ENCODE data around the gene RUSC1.

The RUSC1 gene

DNA sequence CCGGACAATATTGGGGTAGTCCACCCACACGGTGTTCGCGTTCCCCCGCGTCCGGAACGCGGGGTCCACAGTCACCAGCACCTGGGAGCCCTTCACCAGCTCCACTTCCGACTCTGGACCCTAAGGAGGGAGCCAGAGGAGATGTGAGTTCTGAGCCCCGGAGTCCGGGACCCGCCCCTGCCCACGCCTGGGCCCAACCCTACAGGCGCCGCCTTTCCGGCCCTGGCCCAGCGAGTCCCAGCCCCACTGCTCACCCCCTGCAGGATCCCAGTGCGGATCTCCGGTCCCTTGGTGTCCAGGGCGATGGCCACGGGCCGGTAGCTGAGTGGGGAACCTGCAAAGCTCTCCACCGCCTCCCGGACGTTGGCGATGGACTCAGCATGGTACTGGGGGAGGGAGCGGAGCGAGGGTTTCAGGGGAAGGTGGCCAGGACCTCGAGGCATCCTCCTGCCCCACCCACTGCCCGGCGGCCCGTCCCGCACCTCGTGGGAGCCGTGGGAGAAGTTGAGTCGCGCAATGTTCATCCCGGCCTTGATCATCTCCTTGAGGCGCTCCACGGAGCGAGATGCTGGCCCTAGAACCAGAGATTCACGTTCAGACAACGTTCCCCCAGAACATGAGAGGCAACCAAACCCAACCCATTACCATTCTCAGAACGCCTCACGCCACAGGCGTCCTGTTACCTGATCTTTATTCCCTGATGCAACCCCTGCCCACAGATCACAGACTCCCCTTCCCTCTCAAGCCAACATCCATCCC, 25.3 kb upstream of the RUSC1 start:
- no peaks in the 10 kb centered on the region for H3K27me3 ChIP-seq (ENCODE audit: low read length)
- H3K27ac ChIP-seq (ENCODE audit: low read depth, low read length), result no peak overlapping the region
- H3K4me2 ChIP-seq (ENCODE audit: low read depth, low read length, poor library complexity, severe bottlenecking), result no peak overlapping the region
- H3K9ac ChIP-seq (ENCODE audit: low read length), result no peak overlapping the region
- H2AFZ ChIP-seq (ENCODE audit: low read depth, low read length, severe bottlenecking), result no peak overlapping the region
- H3K79me2 ChIP-seq (ENCODE audit: insufficient read depth, low read length), result no peaks in the 10 kb centered on the region
- no peaks in the 10 kb centered on the region for H4K20me1 ChIP-seq (ENCODE audit: low read depth, low read length)
- no peak overlapping the region for H3K4me3 ChIP-seq (ENCODE audit: insufficient read depth, low read length, poor library complexity, severe bottlenecking)
- no peaks in the 10 kb centered on the region for H3K9me2 ChIP-seq (replicated peaks; ENCODE audit: insufficient read depth, low read length)
- H3K36me3 ChIP-seq (ENCODE audit: low read length), result no peaks in the 10 kb centered on the region
- no peaks in the 10 kb centered on the region for H3K9me3 ChIP-seq (ENCODE audit: insufficient read depth, low read length)
- no peaks in the 10 kb centered on the region for H3F3A ChIP-seq (ENCODE audit: insufficient read depth)
- no peak for TF ChIP-seq EZH2phosphoT487 (conservative IDR thresholded peaks at IDR 0.05; ENCODE audit: low read length)
- TF ChIP-seq, protein P1, sequence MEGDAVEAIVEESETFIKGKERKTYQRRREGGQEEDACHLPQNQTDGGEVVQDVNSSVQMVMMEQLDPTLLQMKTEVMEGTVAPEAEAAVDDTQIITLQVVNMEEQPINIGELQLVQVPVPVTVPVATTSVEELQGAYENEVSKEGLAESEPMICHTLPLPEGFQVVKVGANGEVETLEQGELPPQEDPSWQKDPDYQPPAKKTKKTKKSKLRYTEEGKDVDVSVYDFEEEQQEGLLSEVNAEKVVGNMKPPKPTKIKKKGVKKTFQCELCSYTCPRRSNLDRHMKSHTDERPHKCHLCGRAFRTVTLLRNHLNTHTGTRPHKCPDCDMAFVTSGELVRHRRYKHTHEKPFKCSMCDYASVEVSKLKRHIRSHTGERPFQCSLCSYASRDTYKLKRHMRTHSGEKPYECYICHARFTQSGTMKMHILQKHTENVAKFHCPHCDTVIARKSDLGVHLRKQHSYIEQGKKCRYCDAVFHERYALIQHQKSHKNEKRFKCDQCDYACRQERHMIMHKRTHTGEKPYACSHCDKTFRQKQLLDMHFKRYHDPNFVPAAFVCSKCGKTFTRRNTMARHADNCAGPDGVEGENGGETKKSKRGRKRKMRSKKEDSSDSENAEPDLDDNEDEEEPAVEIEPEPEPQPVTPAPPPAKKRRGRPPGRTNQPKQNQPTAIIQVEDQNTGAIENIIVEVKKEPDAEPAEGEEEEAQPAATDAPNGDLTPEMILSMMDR (IDR thresholded peaks at IDR 0.05; ENCODE audit: insufficient read depth, low read length, poor library complexity, severe bottlenecking), result no peak

DNA sequence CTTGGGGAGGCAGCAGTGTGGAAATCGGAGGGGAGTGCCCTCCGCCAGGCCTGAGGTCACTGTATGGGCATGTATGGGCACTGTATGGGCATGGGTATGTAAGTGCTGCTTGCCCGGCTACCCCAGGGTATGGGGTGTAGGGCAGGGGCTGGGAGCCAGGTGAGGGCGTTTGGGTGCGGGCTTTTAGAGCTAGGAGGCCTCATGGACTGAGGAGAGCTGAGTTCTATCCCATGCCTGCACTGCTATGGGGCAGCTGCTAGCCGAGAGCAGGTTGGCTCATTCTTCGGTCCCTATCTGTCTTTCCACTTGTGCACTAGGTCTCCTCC, 24.8 kb upstream of the RUSC1 start:
- no peak overlapping the region for H3K9ac ChIP-seq (ENCODE audit: low read length)
- no peaks in the 10 kb centered on the region for H3K79me2 ChIP-seq (ENCODE audit: insufficient read depth, low read length)
- no peaks in the 10 kb centered on the region for H3K9me2 ChIP-seq (replicated peaks; ENCODE audit: insufficient read depth, low read length)
- H2AFZ ChIP-seq (ENCODE audit: low read depth, low read length, severe bottlenecking), result no peak overlapping the region
- H3K4me2 ChIP-seq (ENCODE audit: low read depth, low read length, poor library complexity, severe bottlenecking), result no peak overlapping the region
- no peaks in the 10 kb centered on the region for H3F3A ChIP-seq (ENCODE audit: insufficient read depth)
- H3K27me3 ChIP-seq (ENCODE audit: low read length), result no peaks in the 10 kb centered on the region
- H3K9me3 ChIP-seq (ENCODE audit: insufficient read depth, low read length), result no peaks in the 10 kb centered on the region
- no peaks in the 10 kb centered on the region for H4K20me1 ChIP-seq (ENCODE audit: low read depth, low read length)
- no peak overlapping the region for H3K4me3 ChIP-seq (ENCODE audit: insufficient read depth, low read length, poor library complexity, severe bottlenecking)
- H3K36me3 ChIP-seq (ENCODE audit: low read length), result no peaks in the 10 kb centered on the region
- H3K27ac ChIP-seq (ENCODE audit: low read depth, low read length), result no peak overlapping the region
- TF ChIP-seq, protein P1 (IDR thresholded peaks at IDR 0.05; ENCODE audit: insufficient read depth, low read length, poor library complexity, severe bottlenecking), result no peak
- no peak for TF ChIP-seq EZH2phosphoT487 (conservative IDR thresholded peaks at IDR 0.05; ENCODE audit: low read length)

DNA sequence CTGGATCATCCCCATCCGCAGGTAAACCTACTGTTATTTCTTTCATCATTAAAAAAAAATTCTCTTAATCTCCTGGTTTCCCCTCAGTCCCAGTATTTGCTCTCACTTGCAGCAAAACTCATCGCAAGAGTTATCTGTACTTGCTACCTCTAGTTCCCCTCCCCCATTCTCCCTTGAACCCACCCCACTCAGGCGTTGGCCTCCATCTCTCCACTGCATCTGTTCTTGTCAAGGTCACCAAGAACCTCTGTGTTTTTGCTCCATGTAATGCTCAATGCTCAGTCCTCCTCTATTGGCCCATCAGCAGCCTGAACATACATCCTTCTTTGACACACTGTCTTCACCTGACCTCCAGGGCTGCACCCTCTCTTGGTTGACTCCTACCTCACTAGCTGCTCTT, 24.0 kb upstream of the RUSC1 start:
- no peak overlapping the region for H3K27ac ChIP-seq (ENCODE audit: low read depth, low read length)
- H4K20me1 ChIP-seq (ENCODE audit: low read depth, low read length), result no peaks in the 10 kb centered on the region
- no peaks in the 10 kb centered on the region for H3F3A ChIP-seq (ENCODE audit: insufficient read depth)
- no peaks in the 10 kb centered on the region for H3K9me2 ChIP-seq (replicated peaks; ENCODE audit: insufficient read depth, low read length)
- no peaks in the 10 kb centered on the region for H3K27me3 ChIP-seq (ENCODE audit: low read length)
- TF ChIP-seq, protein P1 (IDR thresholded peaks at IDR 0.05; ENCODE audit: insufficient read depth, low read length, poor library complexity, severe bottlenecking), result no peak
- TF ChIP-seq EZH2phosphoT487 (conservative IDR thresholded peaks at IDR 0.05; ENCODE audit: low read length), result no peak
- no peaks in the 10 kb centered on the region for H3K9me3 ChIP-seq (ENCODE audit: insufficient read depth, low read length)
- H2AFZ ChIP-seq (ENCODE audit: low read depth, low read length, severe bottlenecking), result no peak overlapping the region
- no peaks in the 10 kb centered on the region for H3K36me3 ChIP-seq (ENCODE audit: low read length)
- H3K9ac ChIP-seq (ENCODE audit: low read length), result no peak overlapping the region
- no peaks in the 10 kb centered on the region for H3K79me2 ChIP-seq (ENCODE audit: insufficient read depth, low read length)
- no peak overlapping the region for H3K4me3 ChIP-seq (ENCODE audit: insufficient read depth, low read length, poor library complexity, severe bottlenecking)
- H3K4me2 ChIP-seq (ENCODE audit: low read depth, low read length, poor library complexity, severe bottlenecking), result no peak overlapping the region

All from SU-DHL-6 (cell line).